GM18867 (cell line): ENCODE measurements around the gene ALPP.
"Not testable (repeated sequence)": the region's sequence is repeated elsewhere in the genome, so short reads cannot be mapped to it uniquely, and the experiment has no call there.

ENCODE experiments used
- ATAC-seq: cut with Tn5 transposase; IDR thresholded peaks from one replicate; pipeline ENCODE4 v1.9.1; 2021; ENCODE audit warnings: mild to moderate bottlenecking, moderate library complexity; ENCODE audit not compliant: unreplicated experiment

ALPP gene

GRCh38 chr2:232419245-232420072 lies 40.9 kb downstream of the ALPP start:
- ATAC-seq: no peak

GRCh38 chr2:232420073-232420454 lies 41.5 kb downstream of the ALPP start:
- no peak for ATAC-seq

GRCh38 chr2:232420463-232421188 lies 42.1 kb downstream of the ALPP start:
- no peak for ATAC-seq

- ATAC-seq: no peak
Measured at GRCh38 chr2:232421189-232421785, 42.7 kb downstream of the ALPP start.

GRCh38 chr2:232422051-232422450 lies 43.5 kb downstream of the ALPP start:
- no peak for ATAC-seq

DNA sequence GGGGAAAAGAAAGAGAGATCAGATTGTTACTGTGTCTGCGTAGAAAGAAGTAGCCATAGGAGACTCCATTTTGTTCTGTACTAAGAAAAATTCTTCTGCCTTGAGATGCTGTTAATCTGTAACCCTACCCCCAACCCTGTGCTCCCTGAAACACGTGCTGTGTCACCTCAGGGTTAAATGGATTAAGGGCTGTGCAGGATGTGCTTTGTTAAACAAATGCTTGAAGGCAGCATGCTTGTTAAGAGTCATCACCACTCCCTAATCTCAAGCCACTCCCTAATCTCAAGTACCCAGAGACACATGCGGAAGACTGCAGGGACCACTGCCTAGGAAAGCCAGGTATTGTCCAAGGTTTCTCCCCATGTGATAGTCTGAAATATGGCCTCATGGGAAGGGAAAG lies 44.4 kb downstream of the ALPP start:
- ATAC-seq: not testable (repeated sequence)

DNA sequence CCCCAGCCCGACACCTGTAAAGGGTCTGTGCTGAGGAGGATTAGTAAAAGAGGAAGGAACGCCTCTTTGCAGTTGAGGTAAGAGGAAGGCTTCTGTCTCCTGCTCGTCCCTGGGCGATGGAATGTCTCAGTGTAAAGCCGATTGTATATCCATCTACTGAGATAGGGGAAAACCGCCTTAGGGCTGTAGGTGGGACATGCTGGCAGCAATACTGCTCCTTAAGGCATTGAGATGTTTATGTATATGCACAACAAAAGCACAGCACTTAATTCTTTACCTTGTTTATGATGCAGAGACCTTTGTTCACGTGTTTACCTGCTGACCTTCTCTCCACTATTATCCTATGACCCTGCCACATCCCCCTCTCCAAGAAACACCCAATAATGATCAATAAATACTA lies 44.9 kb downstream of the ALPP start:
- not testable (repeated sequence) for ATAC-seq

DNA sequence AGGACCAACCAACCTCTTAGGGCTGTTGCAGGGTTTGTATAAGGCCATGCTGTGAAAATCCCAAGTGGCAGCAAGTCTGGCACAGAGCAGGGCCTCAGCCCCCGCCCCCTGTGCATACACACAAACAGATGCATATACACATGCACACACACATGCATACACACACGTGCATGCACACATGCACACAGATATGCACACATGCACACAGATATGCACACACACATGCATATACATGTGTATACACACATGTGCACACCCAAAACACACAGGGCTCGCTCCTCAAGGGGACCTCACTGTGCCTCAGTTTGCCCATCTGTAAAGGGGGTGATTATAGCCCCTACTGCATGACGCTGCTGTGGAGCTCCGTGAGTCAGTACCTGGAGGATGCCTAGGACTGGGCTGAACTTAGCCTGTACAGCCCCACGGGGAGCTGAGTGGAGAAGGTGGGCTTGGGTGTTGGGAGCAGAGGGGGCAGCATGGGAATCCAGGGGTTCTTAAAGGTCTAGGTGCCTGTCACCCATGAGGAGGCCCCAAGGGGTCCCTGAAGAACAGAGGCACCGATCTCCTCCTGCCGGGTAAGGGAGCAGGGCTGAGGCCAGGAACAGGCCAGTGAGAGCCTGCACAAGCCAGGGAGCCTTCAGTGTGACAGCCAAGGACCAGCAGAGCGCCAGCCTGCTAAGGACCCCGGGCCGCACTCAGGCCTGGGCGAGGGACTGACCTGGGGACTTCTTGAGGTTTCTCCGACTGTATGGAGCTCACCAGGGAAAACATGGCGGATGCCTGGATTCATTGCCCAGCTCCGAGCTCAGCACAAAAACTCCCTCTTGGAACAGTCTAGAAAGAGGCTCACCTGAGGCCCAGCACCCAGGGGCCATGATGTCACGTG lies 53.4 kb downstream of the ALPP start:
- ATAC-seq: no peak
